ENCODE measurements around the gene GSPT1. TPM values are rescaled to one million over a fixed set of nuclear protein-coding genes. Genes with fewer than 3 reads are reported as not detected.

The GSPT1 gene
- total and polyA plus RNA-seq, 9 of the 15 experiments (the other 6 are each of a cell fraction or from before 2014, with no cell fraction given) = 63.8 to 269 (median 148) TPM

DNA sequence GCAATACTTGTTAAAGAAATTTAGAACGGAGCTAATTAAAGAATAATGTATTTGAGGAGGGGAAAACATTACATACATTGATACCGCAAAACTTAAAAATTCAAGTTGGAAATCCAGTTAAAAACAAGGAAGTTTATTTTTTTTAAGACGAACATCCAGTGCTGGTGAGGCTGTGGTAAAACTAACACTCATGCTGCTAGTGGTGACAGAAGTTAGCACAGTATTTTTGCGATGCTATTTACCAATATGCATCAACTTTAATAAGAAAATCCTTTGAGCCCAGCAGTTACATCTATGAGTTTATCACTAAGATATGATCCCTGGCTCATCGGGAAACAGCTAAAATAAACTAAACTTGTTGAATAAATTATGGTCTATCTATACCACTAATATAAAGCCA, 31.7 kb downstream of the GSPT1 start:
- no peak overlapping the region for H3K4me2 ChIP-seq (ENCODE audit: insufficient read depth, low read length)
- no peak for DNase-seq (ENCODE audit: extremely low read depth in 1 of 4, low spot score in 3 of 4)
- H3K9me1 ChIP-seq (ENCODE audit: control insufficient read depth, insufficient read depth, low read length) = no peaks in the 10 kb centered on the region
- H3K36me3 ChIP-seq (ENCODE audit: control insufficient read depth, insufficient read depth, low read length) = peaks cover 88% of the 10 kb centered on the region
- intact Hi-C loops (cut with micrococcal nuclease) (no loop called here), in situ Hi-C loops (cut with MboI) (no loop called here)
- TF ChIP-seq ETS2 (tag; IDR thresholded peaks at IDR 0.05; ENCODE audit: borderline replicate concordance, poor library complexity, severe bottlenecking) = no peak
- TF ChIP-seq HEY1 (CRISPR knock-in tag; IDR thresholded peaks at IDR 0.05; ENCODE audit: borderline replicate concordance) = no peak
- no peak for TF ChIP-seq JUND (IDR thresholded peaks at IDR 0.05; ENCODE audit: borderline replicate concordance, low read depth, low read length)
- TF ChIP-seq JUND (tag; IDR thresholded peaks at IDR 0.05; ENCODE audit: borderline replicate concordance, low read depth, low read length) = no peak
- TF ChIP-seq, protein P1, sequence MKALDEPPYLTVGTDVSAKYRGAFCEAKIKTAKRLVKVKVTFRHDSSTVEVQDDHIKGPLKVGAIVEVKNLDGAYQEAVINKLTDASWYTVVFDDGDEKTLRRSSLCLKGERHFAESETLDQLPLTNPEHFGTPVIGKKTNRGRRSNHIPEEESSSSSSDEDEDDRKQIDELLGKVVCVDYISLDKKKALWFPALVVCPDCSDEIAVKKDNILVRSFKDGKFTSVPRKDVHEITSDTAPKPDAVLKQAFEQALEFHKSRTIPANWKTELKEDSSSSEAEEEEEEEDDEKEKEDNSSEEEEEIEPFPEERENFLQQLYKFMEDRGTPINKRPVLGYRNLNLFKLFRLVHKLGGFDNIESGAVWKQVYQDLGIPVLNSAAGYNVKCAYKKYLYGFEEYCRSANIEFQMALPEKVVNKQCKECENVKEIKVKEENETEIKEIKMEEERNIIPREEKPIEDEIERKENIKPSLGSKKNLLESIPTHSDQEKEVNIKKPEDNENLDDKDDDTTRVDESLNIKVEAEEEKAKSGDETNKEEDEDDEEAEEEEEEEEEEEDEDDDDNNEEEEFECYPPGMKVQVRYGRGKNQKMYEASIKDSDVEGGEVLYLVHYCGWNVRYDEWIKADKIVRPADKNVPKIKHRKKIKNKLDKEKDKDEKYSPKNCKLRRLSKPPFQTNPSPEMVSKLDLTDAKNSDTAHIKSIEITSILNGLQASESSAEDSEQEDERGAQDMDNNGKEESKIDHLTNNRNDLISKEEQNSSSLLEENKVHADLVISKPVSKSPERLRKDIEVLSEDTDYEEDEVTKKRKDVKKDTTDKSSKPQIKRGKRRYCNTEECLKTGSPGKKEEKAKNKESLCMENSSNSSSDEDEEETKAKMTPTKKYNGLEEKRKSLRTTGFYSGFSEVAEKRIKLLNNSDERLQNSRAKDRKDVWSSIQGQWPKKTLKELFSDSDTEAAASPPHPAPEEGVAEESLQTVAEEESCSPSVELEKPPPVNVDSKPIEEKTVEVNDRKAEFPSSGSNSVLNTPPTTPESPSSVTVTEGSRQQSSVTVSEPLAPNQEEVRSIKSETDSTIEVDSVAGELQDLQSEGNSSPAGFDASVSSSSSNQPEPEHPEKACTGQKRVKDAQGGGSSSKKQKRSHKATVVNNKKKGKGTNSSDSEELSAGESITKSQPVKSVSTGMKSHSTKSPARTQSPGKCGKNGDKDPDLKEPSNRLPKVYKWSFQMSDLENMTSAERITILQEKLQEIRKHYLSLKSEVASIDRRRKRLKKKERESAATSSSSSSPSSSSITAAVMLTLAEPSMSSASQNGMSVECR (CRISPR knock-in tag; IDR thresholded peaks at IDR 0.05) = no peak
- TF ChIP-seq RBBP5 (IDR thresholded peaks at IDR 0.05; ENCODE audit: borderline replicate concordance, insufficient read depth, low read length, poor library complexity, severe bottlenecking) = no peak
- peak; percentile 93 for TF ChIP-seq RBM25 (IDR thresholded peaks at IDR 0.05; ENCODE audit: low read depth, low read length, severe bottlenecking)
- no peak overlapping the region for H2AFZ ChIP-seq (ENCODE audit: low read depth, low read length)
- no peaks in the 10 kb centered on the region for H3K9me3 ChIP-seq (replicated peaks; ENCODE audit: control insufficient read depth, insufficient read depth, low read depth, low read length)
- no TSS peak for BruUV-seq (replicated peaks)
- H3K79me2 ChIP-seq (ENCODE audit: control insufficient read depth, insufficient read depth, low read length) = 0 out of 3 replicates have a peak, but pooled peaks cover 5% of the 10 kb centered on the region
- H3K4me1 ChIP-seq (replicated peaks in 1 of 2; ENCODE audit: control insufficient read depth in 2 of 2, insufficient read depth in 2 of 2, low read length in 2 of 2) = no peaks in the 10 kb centered on the region
- H3K9ac ChIP-seq (ENCODE audit: insufficient read depth in 1 of 2, low read depth in 2 of 2, low read length in 2 of 2) = no peak overlapping the region
- H3K4me3 ChIP-seq = no peak overlapping the region
- ChIA-PET POLR2A (no interaction called here), CTCF (ENCODE audit: low intra/inter-chr PET ratio) (no interaction called here)
- 99% methylated on average over 5 of the region's 5 CpGs for WGBS (ENCODE audit: insufficient coverage, low coverage, missing lambda C conversion rate)
- H4K20me1 ChIP-seq (replicated peaks; ENCODE audit: control insufficient read depth, insufficient read depth, low read length) = no peaks in the 10 kb centered on the region
- no peak for ATAC-seq
- no peaks in the 10 kb centered on the region for H3K27me3 ChIP-seq (ENCODE audit: control insufficient read depth in 2 of 2, insufficient read depth in 2 of 2, low read length in 2 of 2)
- no peak for FAIRE-seq
- no peak overlapping the region for H3K27ac ChIP-seq (ENCODE audit: extremely low read depth, low read depth, low read length)

Measured in K562 (cell line).